HUES48 (cell line): ENCODE results near the gene C1QTNF12.

Source experiments
- H3K27ac ChIP-seq: one replicate; pipeline ENCODE4 v1.7.0; 2013; ENCODE audit warnings: low read depth, low read length, inconsistent platforms
- H3K27me3 ChIP-seq: 2 replicates; pipeline ENCODE4 v1.6.1; 2013; ENCODE audit warnings: mild to moderate bottlenecking, low read length; ENCODE audit not compliant: control insufficient read depth, insufficient read depth
- H3K36me3 ChIP-seq: 2 replicates; pipeline ENCODE4 v1.6.1; 2013; ENCODE audit warnings: low read length; ENCODE audit not compliant: control insufficient read depth, insufficient read depth
- H3K4me1 ChIP-seq: 2 replicates; pipeline ENCODE4 v1.6.1; 2013; ENCODE audit warnings: mild to moderate bottlenecking, low read length; ENCODE audit not compliant: control insufficient read depth, insufficient read depth
- H3K4me3 ChIP-seq: 2 replicates; pipeline ENCODE4 v1.5.1; 2013; ENCODE audit warnings: mild to moderate bottlenecking, low read depth, low read length
- H3K9ac ChIP-seq: 2 replicates; pipeline ENCODE4 v1.6.1; 2013; ENCODE audit warnings: mild to moderate bottlenecking, low read depth, low read length, moderate library complexity
- H3K9me3 ChIP-seq: 2 replicates; pipeline ENCODE4 v1.6.1; 2013; ENCODE audit warnings: low read length; ENCODE audit not compliant: control insufficient read depth, insufficient read depth

Gene C1QTNF12

DNA sequence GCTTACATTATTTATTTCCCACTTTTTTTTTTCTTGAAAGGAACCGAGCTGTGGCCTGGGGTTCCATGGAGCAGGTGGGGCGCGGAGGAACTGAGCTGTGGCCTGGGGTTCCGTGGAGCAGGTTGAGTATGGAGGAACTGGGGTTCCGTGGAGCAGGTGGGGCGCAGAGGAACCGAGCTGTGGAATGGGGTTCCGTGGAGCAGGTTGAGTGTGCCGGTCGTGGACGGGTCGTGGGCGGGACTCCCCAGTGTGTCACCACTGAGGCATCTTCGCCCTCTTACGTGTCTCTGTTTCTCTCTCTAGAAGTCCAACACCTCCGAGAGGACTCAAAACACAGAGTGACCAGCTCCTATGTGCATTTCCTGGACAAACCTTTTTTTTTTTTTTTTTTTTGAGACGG, 32.5 kb upstream of the C1QTNF12 start:
- Histone ChIP-seq H3K4me1 (no peaks in the 10 kb centered on the region), H3K9me3 (no peaks in the 10 kb centered on the region), H3K9ac (no peak overlapping the region), H3K27ac (no peak overlapping the region), H3K36me3 (no peaks in the 10 kb centered on the region), H3K4me3 (no peak overlapping the region), H3K27me3 (no peaks in the 10 kb centered on the region; the same call in 1 of the 2 replicates)

- no peak overlapping the region for H3K9ac ChIP-seq
- H3K4me3 ChIP-seq: no peak overlapping the region
- H3K27me3 ChIP-seq: no peaks in the 10 kb centered on the region; the same call in 1 of the 2 replicates
- H3K9me3 ChIP-seq: no peaks in the 10 kb centered on the region
- H3K4me1 ChIP-seq: no peaks in the 10 kb centered on the region
- no peak overlapping the region for H3K27ac ChIP-seq
- no peaks in the 10 kb centered on the region for H3K36me3 ChIP-seq
Observed at GRCh38 chr1:1278620-1279019, 32.1 kb upstream of the C1QTNF12 start.

GRCh38 chr1:1275836-1276235, 29.3 kb upstream of the C1QTNF12 start:
- H3K27ac ChIP-seq: no peak overlapping the region
- H3K9me3 ChIP-seq: no peaks in the 10 kb centered on the region
- H3K4me3 ChIP-seq: no peak overlapping the region
- H3K27me3 ChIP-seq: no peaks in the 10 kb centered on the region; the same call in 1 of the 2 replicates
- no peak overlapping the region for H3K9ac ChIP-seq
- H3K4me1 ChIP-seq: no peaks in the 10 kb centered on the region
- peaks cover 7% of the 10 kb centered on the region; the same call in 1 of the 2 replicates for H3K36me3 ChIP-seq

GRCh38 chr1:1274931-1275431, 28.5 kb upstream of the C1QTNF12 start:
- Histone ChIP-seq H3K27ac (no peak overlapping the region), H3K4me1 (no peaks in the 10 kb centered on the region), H3K27me3 (no peaks in the 10 kb centered on the region; the same call in 1 of the 2 replicates), H3K4me3 (no peak overlapping the region), H3K9ac (no peak overlapping the region), H3K9me3 (no peaks in the 10 kb centered on the region), H3K36me3 (peaks cover 7% of the 10 kb centered on the region; the same call in 1 of the 2 replicates)

DNA sequence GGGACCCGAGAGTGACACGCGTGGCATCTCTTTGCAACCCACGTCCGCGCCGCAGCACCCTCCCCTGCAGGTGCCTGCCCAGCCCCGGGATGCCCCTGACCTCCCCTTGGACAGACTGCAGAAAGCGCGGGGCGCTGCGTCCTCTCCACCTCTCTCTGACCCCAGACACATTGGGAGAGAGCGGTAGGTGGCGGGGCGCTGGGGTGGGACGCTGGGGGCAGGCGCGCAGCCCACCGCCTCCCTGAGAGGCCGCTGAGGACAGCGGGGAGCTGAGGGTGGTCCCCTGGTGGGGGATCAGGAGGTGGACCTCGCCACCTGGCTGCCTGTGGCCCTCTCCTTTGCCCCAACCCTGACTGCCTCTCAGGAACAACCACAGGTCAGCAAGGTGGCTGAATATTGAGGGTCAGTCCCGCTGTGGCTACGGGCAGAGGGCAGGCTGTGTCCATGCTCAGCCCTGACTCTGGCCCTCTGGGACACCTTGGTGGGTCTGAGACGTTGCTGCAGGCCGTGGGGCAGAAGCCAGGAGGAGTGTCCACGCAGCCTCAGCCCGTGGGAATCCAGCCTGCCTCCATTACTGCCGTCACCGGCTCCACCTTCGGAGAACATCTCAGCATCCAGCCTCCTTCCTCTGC, 27.9 kb upstream of the C1QTNF12 start:
- Histone ChIP-seq H3K4me3 (peak overlapping the region; percentile 73), H3K27ac (no peak overlapping the region), H3K9me3 (no peaks in the 10 kb centered on the region), H3K4me1 (no peaks in the 10 kb centered on the region), H3K36me3 (peaks cover 7% of the 10 kb centered on the region; the same call in 1 of the 2 replicates), H3K27me3 (no peaks in the 10 kb centered on the region; the same call in 1 of the 2 replicates), H3K9ac (no peak overlapping the region)

DNA sequence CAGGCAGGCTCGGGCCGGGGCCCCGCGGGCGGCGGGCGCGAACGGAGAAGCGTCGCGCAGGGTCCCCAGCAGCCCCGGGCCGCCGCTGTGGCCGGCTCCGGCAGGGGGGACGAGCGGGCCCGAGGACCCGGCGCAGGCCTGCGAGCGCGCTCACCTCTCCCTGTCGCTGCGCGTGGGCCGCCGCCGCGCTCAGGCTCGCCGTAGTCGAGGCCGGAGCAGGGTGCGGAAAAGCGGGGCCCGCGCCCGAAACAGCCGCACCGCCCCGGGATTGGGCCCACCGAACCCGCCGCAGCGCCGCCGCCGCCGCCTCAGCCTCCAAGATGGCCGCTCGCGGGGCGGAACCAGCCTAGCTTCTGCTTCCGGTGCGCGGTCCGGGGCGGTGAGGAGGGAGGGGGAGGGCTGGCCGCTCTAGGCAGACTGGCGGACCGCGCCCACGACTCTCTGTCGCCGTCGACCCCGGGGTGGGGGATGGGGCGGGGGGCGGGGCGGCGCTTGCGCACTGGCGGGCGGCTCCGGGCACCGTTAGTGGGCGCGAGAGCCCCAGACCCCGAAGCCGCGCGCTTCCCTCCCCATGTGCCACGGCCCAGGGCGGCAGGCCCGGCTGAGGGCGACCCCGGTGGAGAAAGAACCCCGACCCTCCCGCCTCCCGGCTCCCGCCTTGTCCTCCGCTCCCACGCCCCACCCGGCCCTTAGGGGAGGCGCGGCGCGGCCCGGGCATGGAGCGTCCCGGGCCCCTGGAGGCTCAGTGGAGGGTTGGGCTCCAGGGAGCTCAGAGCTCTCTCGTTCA, 27.2 kb upstream of the C1QTNF12 start, which contains the start of gene UBE2J2:
Gene UBE2J2 (minus strand): TSS at position 343 of the 787 bp plus-strand sequence. CDS start 5,862 bp downstream, outside the sequence.
- peak within 1 kb of the TSS; percentile 77 for H3K27ac ChIP-seq
- H3K4me1 ChIP-seq: no peaks in the 10 kb centered on the region
- H3K4me3 ChIP-seq: peak within 1 kb of the TSS; percentile 73
- H3K36me3 ChIP-seq: peaks cover 7% of the 10 kb centered on the region; the same call in 1 of the 2 replicates
- H3K9ac ChIP-seq: peak within 1 kb of the TSS; percentile 85
- no peaks in the 10 kb centered on the region; the same call in 1 of the 2 replicates for H3K27me3 ChIP-seq
- no peaks in the 10 kb centered on the region for H3K9me3 ChIP-seq

DNA sequence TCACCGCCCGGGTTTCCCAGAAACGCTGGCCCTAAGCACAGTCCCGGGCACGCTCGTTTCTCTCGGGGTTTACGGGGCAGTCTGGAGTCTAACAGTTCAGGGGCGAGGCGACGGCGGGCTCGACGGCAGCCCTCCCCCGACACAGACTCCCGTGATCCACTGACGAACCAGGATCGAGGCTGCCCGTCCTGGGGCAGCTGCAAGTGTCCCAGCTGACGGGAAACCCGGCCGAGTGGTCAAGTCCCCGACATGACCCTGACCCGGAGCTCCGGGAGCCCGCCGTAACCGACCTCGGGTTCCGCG, 26.6 kb upstream of the C1QTNF12 start:
- peak overlapping the region; percentile 73 for H3K4me3 ChIP-seq

DNA sequence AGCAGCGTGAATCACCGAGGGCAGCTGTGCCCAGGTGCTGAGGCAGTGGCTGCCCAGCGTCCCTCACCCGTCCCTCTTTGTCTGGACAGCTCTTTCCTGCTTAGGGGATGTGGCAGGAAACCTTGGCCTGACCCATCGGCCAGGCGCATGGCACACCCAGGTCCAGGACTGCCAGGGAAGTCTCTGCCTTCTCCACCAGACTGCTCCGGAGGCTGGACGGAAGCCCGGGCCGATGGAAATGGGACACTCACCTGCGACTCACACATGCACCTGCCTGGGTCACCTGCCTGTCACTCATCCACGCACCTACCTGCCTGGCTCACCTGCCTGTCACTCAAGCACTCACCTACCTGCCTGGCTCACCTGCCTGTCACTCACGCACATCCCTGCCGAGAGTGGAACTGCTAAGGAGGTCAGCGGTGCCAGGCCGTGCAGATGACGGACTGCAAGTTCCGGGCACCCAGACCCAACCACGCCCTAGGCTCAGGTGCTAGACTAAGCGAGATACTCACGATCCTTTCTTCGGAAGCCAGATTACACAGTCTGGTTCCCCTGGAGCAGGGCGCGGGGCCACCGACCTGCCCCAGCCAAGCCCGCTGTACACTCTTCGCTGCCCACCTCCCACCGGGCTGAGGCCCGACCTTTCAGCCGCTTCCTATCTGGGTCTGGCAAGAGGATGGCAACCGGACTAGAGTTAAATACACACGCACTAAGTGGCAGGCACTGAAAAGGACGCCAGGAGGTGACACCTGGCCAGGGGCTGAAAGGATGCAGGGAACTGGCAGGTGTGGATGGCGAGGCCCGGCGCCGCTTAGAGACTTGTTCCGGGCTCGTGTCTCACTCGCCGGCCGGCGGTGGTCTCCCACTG, 26.1 kb upstream of the C1QTNF12 start:
- H3K4me1 ChIP-seq: no peaks in the 10 kb centered on the region
- H3K9me3 ChIP-seq: no peaks in the 10 kb centered on the region
- H3K36me3 ChIP-seq: peaks cover 13% of the 10 kb centered on the region
- H3K9ac ChIP-seq: peak overlapping the region; percentile 85
- no peaks in the 10 kb centered on the region; the same call in 1 of the 2 replicates for H3K27me3 ChIP-seq
- peak overlapping the region; percentile 73 for H3K4me3 ChIP-seq
- peak overlapping the region; percentile 77 for H3K27ac ChIP-seq

More for the DNA sequence above, 26.6 kb upstream of the C1QTNF12 start:
- Histone ChIP-seq H3K36me3 (peaks cover 8% of the 10 kb centered on the region), H3K9me3 (no peaks in the 10 kb centered on the region), H3K9ac (peak overlapping the region; percentile 85), H3K27ac (peak overlapping the region; percentile 77), H3K4me1 (no peaks in the 10 kb centered on the region), H3K27me3 (no peaks in the 10 kb centered on the region; the same call in 1 of the 2 replicates)

GRCh38 chr1:1270813-1271212, 24.3 kb upstream of the C1QTNF12 start:
- Histone ChIP-seq H3K36me3 (peaks cover 24% of the 10 kb centered on the region), H3K9ac (no peak overlapping the region), H3K27me3 (no peaks in the 10 kb centered on the region; the same call in 1 of the 2 replicates), H3K4me3 (no peak overlapping the region), H3K4me1 (no peaks in the 10 kb centered on the region), H3K9me3 (no peaks in the 10 kb centered on the region), H3K27ac (no peak overlapping the region)

GRCh38 chr1:1268284-1268682, 21.8 kb upstream of the C1QTNF12 start:
- no peak overlapping the region for H3K9ac ChIP-seq

More at GRCh38 chr1:1268284-1268682, 21.8 kb upstream of the C1QTNF12 start:
- H3K27me3 ChIP-seq: no peaks in the 10 kb centered on the region
- no peaks in the 10 kb centered on the region for H3K9me3 ChIP-seq
- no peaks in the 10 kb centered on the region for H3K4me1 ChIP-seq
- H3K27ac ChIP-seq: no peak overlapping the region
- no peak overlapping the region for H3K4me3 ChIP-seq
- peaks cover 48% of the 10 kb centered on the region for H3K36me3 ChIP-seq
